RWPE1 (cell line): ENCODE results near the gene CDKN1C.

Source experiments
- CTCF ChIA-PET: fragments of 350-600 bp; sonication (Branson Sonifier 250); formaldehyde crosslinking; extraction: SDS; loops from one replicate; lab custom pipeline; 2021; lab: Yijun Ruan, JAX
- POLR2A ChIA-PET: fragments of 400-600 bp; formaldehyde crosslinking; extraction: SDS; loops from one replicate; lab custom pipeline; 2020; ENCODE audit warnings: antibody characterized with exemption; ENCODE audit not compliant: low non-redundant PET; lab: Yijun Ruan, JAX
- DNase-seq: peaks from one replicate; pipeline ENCODE4 v3.0.0; 2012; ENCODE audit warnings: low spot score
- H3K27ac ChIP-seq: fragments of 450-650 bp; 2 replicates; pipeline ENCODE4 v1.5.1; 2017
- CTCF ChIP-seq: fragments of 450-650 bp; conservative IDR thresholded peaks from 2 replicates; pipeline ENCODE4 v1.5.1; 2017; ENCODE audit warnings: low read depth, mild to moderate bottlenecking

Gene CDKN1C

DNA sequence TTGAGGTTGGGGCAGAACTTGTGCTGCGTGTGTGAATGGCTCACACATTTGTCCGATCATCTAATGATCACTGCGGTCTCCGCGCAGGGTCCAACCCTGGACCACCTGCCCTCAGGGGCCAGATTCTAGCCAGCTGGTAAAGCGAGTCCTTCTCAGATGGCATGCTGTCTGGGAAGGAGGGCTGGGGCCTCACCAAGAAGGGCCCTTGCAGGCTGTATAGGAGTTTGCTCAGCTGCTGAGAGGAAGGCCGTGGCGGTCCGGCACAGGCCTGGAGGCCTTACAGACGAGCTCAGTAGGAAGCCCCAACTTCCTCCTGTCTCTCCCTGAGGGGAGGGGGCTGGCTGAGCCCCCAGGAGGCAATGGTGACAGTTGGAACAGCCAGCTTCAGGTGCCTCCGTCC, 29.9 kb upstream of the CDKN1C start:
- CTCF ChIA-PET: interaction anchor here (0.5 kb wide), 1 partner anchor 26 kb away, joined by 7 read pairs; no protein-coding TSS in a partner anchor

DNA sequence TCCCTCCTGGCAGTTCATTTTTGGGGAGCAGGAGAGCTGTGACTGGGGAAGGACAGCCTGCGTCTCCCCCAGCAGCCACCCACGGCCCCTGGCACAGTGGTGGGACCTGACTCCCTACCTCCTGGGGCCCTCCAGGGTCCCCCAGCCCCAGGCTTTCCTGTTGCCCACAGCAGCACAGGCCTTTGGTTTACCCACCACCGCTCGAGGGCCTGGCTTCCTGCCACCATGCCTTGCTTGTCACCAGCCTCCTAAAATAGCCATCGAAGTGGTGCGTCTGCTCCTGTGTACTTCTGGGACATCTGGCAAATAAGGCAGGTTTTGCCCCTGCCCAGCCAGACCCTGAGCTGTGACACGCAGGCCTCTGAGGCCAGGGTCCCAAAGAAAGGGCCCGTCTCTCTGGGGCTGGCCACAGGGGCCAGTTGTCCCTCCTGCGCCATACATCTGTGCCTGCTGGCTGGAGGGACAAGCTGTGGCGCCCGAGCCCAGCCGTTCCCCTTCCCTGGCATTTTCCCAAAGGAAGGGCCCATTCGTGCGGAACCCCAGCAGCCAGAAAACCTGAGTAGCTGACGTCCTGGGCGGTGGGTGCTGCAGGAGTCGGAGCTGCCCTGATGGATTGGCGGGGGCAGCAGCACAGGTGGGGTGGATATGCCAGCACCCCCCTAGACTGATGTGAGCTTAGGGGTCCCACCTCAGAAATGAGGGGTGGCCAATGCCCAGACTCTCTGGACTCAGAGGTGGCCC, 29.1 kb upstream of the CDKN1C start:
- TF ChIP-seq CTCF: no peak
- 0 out of 2 replicates have a peak overlapping the region, but pooled peaks have one; percentile 96 for H3K27ac ChIP-seq
- ChIA-PET POLR2A (no interaction called here), CTCF (interaction anchor here (0.5 kb wide), 1 partner anchor 25 kb away, joined by 7 read pairs; no protein-coding TSS in a partner anchor)
- no peak for DNase-seq

More for the DNA sequence above, 29.9 kb upstream of the CDKN1C start:
- H3K27ac ChIP-seq: peak overlapping the region; percentile 7; the same call in 1 of the 2 replicates
- POLR2A ChIA-PET: no interaction called here
- no peak for TF ChIP-seq CTCF
- DNase-seq: no peak

DNA sequence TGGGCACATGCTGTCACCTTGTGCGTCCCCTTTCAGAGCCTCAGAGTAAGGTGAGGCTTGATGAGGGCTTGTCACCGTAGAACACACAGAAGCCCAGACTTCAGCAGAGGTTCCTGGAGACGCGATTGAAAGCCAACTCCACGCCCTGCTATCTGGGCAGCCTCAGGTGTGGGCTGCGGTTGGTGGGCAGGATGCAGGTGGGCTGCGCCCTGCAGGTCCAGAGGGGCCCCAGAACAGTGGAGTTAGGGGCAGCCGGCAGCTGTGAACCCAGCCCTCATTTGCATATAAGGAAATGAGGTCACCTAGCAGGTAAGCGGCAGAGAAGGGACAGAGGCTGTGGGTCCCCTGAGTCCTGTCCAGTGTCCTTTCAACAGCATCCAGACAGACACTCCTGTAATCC, 28.2 kb upstream of the CDKN1C start:
- ChIA-PET CTCF (interaction anchor here (0.5 kb wide), 2 partner anchors 133 to 135 kb away, joined by 3 read pairs; no protein-coding TSS in a partner anchor), POLR2A (no interaction called here)
- no peak for DNase-seq
- peak overlapping the region; percentile 96 for H3K27ac ChIP-seq
- no peak for TF ChIP-seq CTCF

- peak overlapping the region; percentile 96 for H3K27ac ChIP-seq
- no peak for TF ChIP-seq CTCF
- POLR2A ChIA-PET: no interaction called here
- DNase-seq: peak; percentile 13
- CTCF ChIA-PET: interaction anchor here (0.5 to 2.8 kb wide), 3 partner anchors 12 to 380 kb away, joined by 3 to 14 read pairs (median 3); no protein-coding TSS in a partner anchor
These were observed 27.4 kb upstream of the CDKN1C start for GRCh38 chr11:2913019-2913431.

GRCh38 chr11:2912498-2912897, 26.9 kb upstream of the CDKN1C start:
- TF ChIP-seq CTCF: no peak
- ChIA-PET CTCF (interaction anchor here (1.2 to 2.8 kb wide), 4 partner anchors 12 to 379 kb away, joined by 3 to 14 read pairs (median 6); no protein-coding TSS in a partner anchor), POLR2A (interaction anchor here (1.2 to 1.8 kb wide), 2 partner anchors 8 to 17 kb away, joined by 3 to 10 read pairs; partner anchors contain the start of gene PHLDA2)
- DNase-seq: peak; percentile 99
- peak overlapping the region; percentile 96 for H3K27ac ChIP-seq

GRCh38 chr11:2911785-2912391, 26.3 kb upstream of the CDKN1C start:
- DNase-seq: peak; percentile 67
- ChIA-PET CTCF (interaction anchor here (0.7 to 2.8 kb wide), 5 partner anchors 13 to 378 kb away, joined by 3 to 14 read pairs (median 5); no protein-coding TSS in a partner anchor), POLR2A (interaction anchor here (1.0 to 1.8 kb wide), 4 partner anchors 9 to 18 kb away, joined by 3 to 10 read pairs (median 4); partner anchors contain the start of gene PHLDA2)
- TF ChIP-seq CTCF: no peak
- H3K27ac ChIP-seq: peak overlapping the region; percentile 96
